GM18505 (cell line): ENCODE results near the gene DOCK3.
"Not testable (repeated sequence)": the region's sequence is repeated elsewhere in the genome, so short reads cannot be mapped to it uniquely, and the experiment has no call there.

Source experiments
- ATAC-seq: cut with Tn5 transposase; IDR thresholded peaks from one replicate; pipeline ENCODE4 v1.9.1; 2021; ENCODE audit not compliant: unreplicated experiment
- POLR2A ChIP-seq: IDR thresholded peaks from 4 replicates; pipeline ENCODE4 v1.6.1; 2011; ENCODE audit warnings: borderline replicate concordance; ENCODE audit not compliant: insufficient read depth, insufficient read length; ENCODE audit errors: extremely low read depth

Gene DOCK3

GRCh38 chr3:51379746-51380455 lies 705.2 kb downstream of the DOCK3 start:
- no peak for TF ChIP-seq POLR2A
- no peak for ATAC-seq

GRCh38 chr3:51380601-51381332 lies 706.0 kb downstream of the DOCK3 start:
- no peak for TF ChIP-seq POLR2A
- no peak for ATAC-seq

GRCh38 chr3:51381333-51381705 lies 706.6 kb downstream of the DOCK3 start:
- no peak for TF ChIP-seq POLR2A
- ATAC-seq = no peak

GRCh38 chr3:51382076-51382745 lies 707.5 kb downstream of the DOCK3 start:
- no peak for ATAC-seq
- TF ChIP-seq POLR2A = no peak

- no peak for TF ChIP-seq POLR2A
- ATAC-seq = no peak
These were observed 708.3 kb downstream of the DOCK3 start for GRCh38 chr3:51382947-51383578.

- no peak for TF ChIP-seq POLR2A
- no peak for ATAC-seq
These were observed 709.5 kb downstream of the DOCK3 start for GRCh38 chr3:51384055-51384725.

GRCh38 chr3:51384726-51385473 lies 710.2 kb downstream of the DOCK3 start, which contains the start of gene MANF:
Gene MANF, plus strand, starts transcription at chr3:51385291. Its CDS starts 52 bp downstream, at chr3:51385343.
- peak; percentile 96 for TF ChIP-seq POLR2A
- ATAC-seq = peak; percentile 92

- no peak for TF ChIP-seq POLR2A
- no peak for ATAC-seq
These were observed 710.9 kb downstream of the DOCK3 start for GRCh38 chr3:51385621-51386091.

GRCh38 chr3:51386159-51386851 lies 711.6 kb downstream of the DOCK3 start:
- ATAC-seq = no peak
- TF ChIP-seq POLR2A = no peak

- no peak for ATAC-seq
- no peak for TF ChIP-seq POLR2A
These were observed 712.1 kb downstream of the DOCK3 start for GRCh38 chr3:51386852-51387229.

GRCh38 chr3:51387281-51387680 lies 712.6 kb downstream of the DOCK3 start:
- not testable (repeated sequence) for ATAC-seq

- ATAC-seq = no peak
These were observed 713.7 kb downstream of the DOCK3 start for GRCh38 chr3:51388286-51389029.

More at GRCh38 chr3:51388286-51389029, 713.7 kb downstream of the DOCK3 start:
- TF ChIP-seq POLR2A = no peak
